ENCODE data around the gene ARG2. TPM values are rescaled to one million over a fixed set of nuclear protein-coding genes. Genes with fewer than 3 reads are reported as not detected.

The ARG2 gene
- total and polyA plus RNA-seq, 9 of the 15 experiments (the other 6 are each of a cell fraction or from before 2014, with no cell fraction given), result 6.2 to 75.0 (median 17.8) TPM

- TF ChIP-seq RERE (CRISPR knock-in tag; IDR thresholded peaks at IDR 0.05; ENCODE audit: borderline replicate concordance) (no peak), ZFP36 (IDR thresholded peaks at IDR 0.05; ENCODE audit: low read depth, low read length, partially characterized antibody) (no peak), ZNF395 (CRISPR knock-in tag; IDR thresholded peaks at IDR 0.05) (peak; percentile 84), SMAD3 (CRISPR knock-in tag; conservative IDR thresholded peaks at IDR 0.05) (no peak), BHLHE40 (IDR thresholded peaks at IDR 0.05; ENCODE audit: low read length) (no peak), CAMTA2 (CRISPR knock-in tag; conservative IDR thresholded peaks at IDR 0.05) (no peak), TCF15 (CRISPR knock-in tag; IDR thresholded peaks at IDR 0.05) (no peak), SIRT6 (IDR thresholded peaks at IDR 0.05; ENCODE audit: low read depth, low read length) (no peak), PTRF (tag; IDR thresholded peaks at IDR 0.05) (no peak), STAG1 (CRISPR knock-in tag; IDR thresholded peaks at IDR 0.05; ENCODE audit: borderline replicate concordance) (no peak), ELK1 (CRISPR knock-in tag; IDR thresholded peaks at IDR 0.05) (no peak), POLR2B (IDR thresholded peaks at IDR 0.05; ENCODE audit: low read depth, partially characterized antibody) (peak; percentile 9), GTF2E2 (tag; IDR thresholded peaks at IDR 0.05) (peak; percentile 16; the same call in 1 of the 2 replicates), SIN3A (IDR thresholded peaks at IDR 0.05; ENCODE audit: borderline replicate concordance in 2 of 2, control insufficient read depth in 1 of 2, low read depth in 2 of 2, low read length in 2 of 2) (peak; percentile 32 to 84; a peak in 1 of 4 replicates), CXXC5 (CRISPR knock-in tag; IDR thresholded peaks at IDR 0.05) (peak; percentile 75), ETV6 (IDR thresholded peaks at IDR 0.05; ENCODE audit: borderline replicate concordance in 1 of 2, low read depth in 2 of 2, low read length in 1 of 2) (no peak), ETV6 (CRISPR knock-in tag; IDR thresholded peaks at IDR 0.05; ENCODE audit: borderline replicate concordance) (no peak), POLR2H (tag; IDR thresholded peaks at IDR 0.05; ENCODE audit: low read depth) (peak; percentile 16; the same call in 1 of the 2 replicates), WHSC1 (IDR thresholded peaks at IDR 0.05; ENCODE audit: low read length) (no peak), PHTF2 (CRISPR knock-in tag; IDR thresholded peaks at IDR 0.05) (no peak)
Observed at GRCh38 chr14:67674480-67675218, 54.9 kb downstream of the ARG2 start, which contains the start of gene VTI1B (continued).
